OCI-LY1 (cell line): Measurements from ENCODE around the gene ITGA1.

Source experiments
- CTCF ChIP-seq: fragments of 200-600 bp; sonication (generic), shearing (Covaris generic); IDR thresholded peaks from 2 replicates; pipeline ENCODE4 v1.5.1; 2017; ENCODE audit warnings: mild to moderate bottlenecking, antibody characterized with exemption, low read length, moderate library complexity, mixed read lengths
- EZH2 ChIP-seq: fragments of 200-600 bp; sonication (generic), shearing (Covaris generic); IDR thresholded peaks from 2 replicates; pipeline ENCODE4 v1.8.0; 2017; ENCODE audit warnings: borderline replicate concordance, mixed run types, mild to moderate bottlenecking, antibody characterized with exemption, low read length, moderate library complexity, mixed read lengths

- TF ChIP-seq CTCF (no peak), EZH2 (no peak)
These were observed 14.7 kb downstream of the ITGA1 start for GRCh38 chr5:52802272-52802973.
